Inflammatory macrophage treated with lipopolysaccharide for 1 hour (primary cell): ENCODE measurements around the gene TRABD2B.

ENCODE experiments used
- DNase-seq, 2 donors: peaks; one replicate each; pipeline ENCODE4 v3.0.0-alpha.2; 2020 to 2022

The TRABD2B gene

DNA sequence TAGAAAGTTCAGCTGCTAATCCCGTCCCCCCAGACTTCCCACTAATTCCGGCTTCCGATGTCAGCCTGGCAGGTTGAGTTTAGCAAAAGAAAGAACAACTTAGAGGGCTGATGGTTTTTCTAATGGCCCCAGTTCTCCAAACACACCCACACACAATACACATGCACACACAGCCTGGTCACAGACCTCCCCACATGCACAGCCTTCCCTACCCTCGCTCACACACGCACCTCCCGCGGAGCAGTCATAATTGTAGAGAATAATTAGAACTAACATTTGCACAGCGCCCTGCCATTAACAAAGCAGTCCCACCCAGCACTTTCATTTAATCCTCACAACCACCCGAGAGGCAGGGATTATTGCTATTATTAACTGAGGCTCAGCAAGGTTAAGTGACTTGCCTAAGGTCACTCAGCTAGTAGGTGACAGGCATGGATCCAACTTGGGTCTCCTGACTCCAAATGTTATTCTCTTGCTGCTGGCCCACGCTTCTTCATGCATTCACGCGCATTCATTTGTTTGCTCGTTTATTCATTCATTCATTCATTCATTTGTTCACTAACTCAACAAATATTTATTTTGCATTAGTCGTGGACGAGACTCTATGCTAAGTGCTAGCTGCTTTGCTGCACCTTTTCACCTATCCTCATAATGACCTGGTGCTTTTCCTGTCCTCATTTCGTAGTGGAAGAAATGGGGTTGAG, 284.4 kb downstream of the TRABD2B start:
- no peak for DNase-seq

DNA sequence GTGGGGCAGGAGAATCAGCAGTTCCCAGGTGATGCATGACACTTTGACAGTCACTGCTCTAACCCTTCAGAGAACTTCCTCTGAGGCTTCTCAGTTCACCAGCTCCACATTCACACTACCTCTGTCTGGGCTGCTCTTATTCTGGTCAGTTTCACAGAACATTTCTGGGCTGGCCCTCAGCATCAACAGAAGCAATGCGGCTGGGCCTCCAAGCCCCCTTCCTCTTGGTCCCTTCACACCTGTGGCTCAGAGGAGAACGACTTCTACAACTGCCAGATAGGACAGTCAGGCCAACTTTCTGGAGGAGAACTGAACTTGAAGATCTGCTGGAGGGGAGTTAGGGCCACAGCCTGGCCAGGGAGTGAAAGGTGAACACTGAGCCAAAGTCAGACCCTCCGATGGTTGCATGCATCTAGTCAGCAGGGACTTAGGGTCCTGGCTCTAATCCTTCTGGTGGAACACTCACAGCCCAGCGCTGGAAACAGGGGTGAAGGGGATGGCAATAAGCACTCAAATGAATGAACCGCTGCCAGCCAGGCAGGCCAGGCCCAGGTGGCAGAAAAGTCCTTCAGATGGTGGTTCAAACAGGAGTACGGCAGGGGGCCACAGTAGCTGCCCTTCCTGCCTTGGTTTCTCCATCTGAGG, 285.2 kb downstream of the TRABD2B start:
- DNase-seq: no peak

DNA sequence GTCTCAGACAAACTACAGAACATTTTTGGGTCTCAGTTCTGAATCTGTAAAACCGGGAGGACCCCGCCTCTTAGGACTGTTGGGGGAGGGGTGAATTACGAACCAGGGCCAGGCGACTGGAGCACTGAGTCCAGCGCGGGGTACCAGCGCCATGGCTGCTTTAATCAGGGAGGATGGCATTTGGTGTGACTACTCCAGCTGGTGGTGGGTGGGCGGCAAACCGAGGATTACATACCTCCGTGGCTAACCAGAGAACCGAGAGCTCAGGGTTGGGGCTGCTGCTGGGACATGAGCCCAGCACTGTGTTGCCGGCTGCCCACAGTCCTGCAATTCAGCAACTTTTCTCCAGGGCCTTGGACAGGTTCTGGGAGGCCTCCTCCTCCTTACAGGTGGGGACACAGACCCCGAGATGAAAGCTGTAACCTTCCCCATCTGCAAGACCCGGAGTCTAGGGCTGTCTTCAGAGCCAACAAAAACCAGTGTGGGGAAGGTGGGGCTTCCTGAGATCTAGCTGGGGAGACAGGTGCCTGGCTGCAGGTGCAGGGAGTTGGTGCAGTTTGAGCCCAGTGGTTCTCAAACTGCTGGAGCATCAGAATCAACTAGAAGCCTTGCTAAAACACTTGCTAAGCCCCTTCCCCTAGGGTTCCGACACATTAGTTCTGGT, 285.9 kb downstream of the TRABD2B start:
- no peak for DNase-seq
